Mucosa of gallbladder (tissue), 1 donor: ENCODE results near the gene FOXE1. TPM values are rescaled to one million over a fixed set of nuclear protein-coding genes. Genes with fewer than 3 reads are reported as not detected.

ENCODE experiments used
- DNase-seq: peaks from one replicate; pipeline ENCODE4 v3.0.0-alpha.2; 2020; ENCODE audit warnings: low spot score
- total RNA-seq: library from RNA; stranded (reverse); gene quantifications from one replicate; pipeline ENCODE4 v1.2.1, GENCODE V29; 2021
- donor health status: DM: no; HTN: no; CAD: no.

FOXE1 gene
- total RNA-seq = not detected

- no peak for DNase-seq
Observed at GRCh38 chr9:97853056-97853843, at the start of gene FOXE1. Gene FOXE1 (plus strand): TSS chr9:97853226. CDS start chr9:97853915, 689 bp downstream.

GRCh38 chr9:97804059-97804365, 49.0 kb upstream of the FOXE1 start:
- DNase-seq = no peak

GRCh38 chr9:97806721-97807120, 46.3 kb upstream of the FOXE1 start:
- no peak for DNase-seq

- DNase-seq = no peak
Observed at GRCh38 chr9:97807681-97808080, 45.3 kb upstream of the FOXE1 start.

GRCh38 chr9:97808415-97808814, 44.6 kb upstream of the FOXE1 start:
- no peak for DNase-seq

GRCh38 chr9:97808972-97809371, 44.1 kb upstream of the FOXE1 start:
- peak; percentile 46 for DNase-seq

GRCh38 chr9:97809666-97810344, 43.2 kb upstream of the FOXE1 start:
- DNase-seq = no peak

- peak; percentile 42 for DNase-seq
Observed at GRCh38 chr9:97811533-97812246, 41.3 kb upstream of the FOXE1 start.

GRCh38 chr9:97812247-97812543, 40.8 kb upstream of the FOXE1 start:
- DNase-seq = no peak

- DNase-seq = no peak
Observed at GRCh38 chr9:97813072-97813471, 40.0 kb upstream of the FOXE1 start.

GRCh38 chr9:97819735-97820134, 33.3 kb upstream of the FOXE1 start:
- DNase-seq = no peak

GRCh38 chr9:97820373-97820772, 32.7 kb upstream of the FOXE1 start:
- no peak for DNase-seq

- DNase-seq = no peak
Observed at GRCh38 chr9:97830884-97831829, 21.9 kb upstream of the FOXE1 start.

- DNase-seq = no peak
Observed at GRCh38 chr9:97831843-97832636, 21.0 kb upstream of the FOXE1 start.

GRCh38 chr9:97840521-97840920, 12.5 kb upstream of the FOXE1 start:
- DNase-seq = no peak

GRCh38 chr9:97842960-97843359, 10.1 kb upstream of the FOXE1 start:
- no peak for DNase-seq

GRCh38 chr9:97845130-97845529, 7.9 kb upstream of the FOXE1 start:
- no peak for DNase-seq

GRCh38 chr9:97845763-97846162, 7.3 kb upstream of the FOXE1 start:
- DNase-seq = no peak

GRCh38 chr9:97846347-97846746, 6.7 kb upstream of the FOXE1 start:
- DNase-seq = no peak

- no peak for DNase-seq
Observed at GRCh38 chr9:97847474-97848214, 5.4 kb upstream of the FOXE1 start.

- DNase-seq = no peak
Observed at GRCh38 chr9:97848215-97848479, 4.9 kb upstream of the FOXE1 start.
